ENCODE measurements around the gene TMEM185B. TPM values are rescaled to one million over a fixed set of nuclear protein-coding genes. Genes with fewer than 3 reads are reported as not detected.

The TMEM185B gene
- 35.9 and 47.1 TPM in 2 replicates for total RNA-seq

GRCh38 chr2:120223034-120223912 is at the start of gene TMEM185B:
TMEM185B (minus strand) TSS chr2:120223400; CDS start chr2:120222976, 424 bp downstream.

GRCh38 chr2:120252225-120253020 is 29.2 kb upstream of the TMEM185B start, which contains the start of gene RALB:
RALB (plus strand) TSS chr2:120252852; CDS start chr2:120278665, 25,813 bp downstream.

Small RNA genes lying within 50 kb of the gene (small RNA-seq; reads per million reads assigned to genes)
- gene MTND4LP14 (ENCODE audit: low replicate concordance) (not detected), gene RF00019 (ENCODE audit: low replicate concordance) (not detected)

Other genes with a start within 250 kb of the TMEM185B start
- gene EPB41L5, start 210.3 kb downstream of the TMEM185B start, total RNA-seq, result 14.4 and 14.6 TPM in 2 replicates
- 44.4 and 67.4 TPM in 2 replicates for gene RALB, start 29.5 kb upstream of the TMEM185B start, total RNA-seq
- not detected in 2 replicates for gene INHBB, start 122.7 kb upstream of the TMEM185B start, total RNA-seq

Data from placental pericyte (primary cell).